ENCODE results near the gene AKAP10.

Gene AKAP10

GRCh38 chr17:19979917-19980770 is 2.5 kb upstream of the AKAP10 start:
- TF ChIP-seq CTCF (IDR thresholded peaks at IDR 0.05; ENCODE audit: low read length) (no peak), EZH2 (optimal IDR thresholded peaks at IDR 0.05; ENCODE audit: low read depth, low read length) (no peak), EZH2phosphoT487 (IDR thresholded peaks at IDR 0.05; ENCODE audit: low read length) (no peak)
- H3K4me1 ChIP-seq (ENCODE audit: low read length), result 0 out of 2 replicates have a peak, but pooled peaks cover 9% of the 10 kb centered on the region
- peaks cover 27% of the 10 kb centered on the region for H3K79me2 ChIP-seq (ENCODE audit: low read length)
- H4K20me1 ChIP-seq (ENCODE audit: insufficient read depth, low read length), result no peaks in the 10 kb centered on the region
- no peak overlapping the region for H3K4me2 ChIP-seq (ENCODE audit: low read depth, low read length)
- H3K4me3 ChIP-seq (ENCODE audit: low read length), result no peak overlapping the region
- no peak overlapping the region for H3K9ac ChIP-seq (ENCODE audit: low read length)
- DNase-seq, result no peak
- H3K27me3 ChIP-seq (replicated peaks; ENCODE audit: insufficient read depth, low read length), result no peaks in the 10 kb centered on the region
- no peaks in the 10 kb centered on the region for H3K9me2 ChIP-seq (replicated peaks; ENCODE audit: insufficient read depth, low read length)
- H3K27ac ChIP-seq (ENCODE audit: low read length), result no peak overlapping the region
- peaks cover 6% of the 10 kb centered on the region for H3F3A ChIP-seq (ENCODE audit: insufficient read depth, low read length)
- H3K36me3 ChIP-seq (replicated peaks; ENCODE audit: insufficient read depth, low read length), result no peaks in the 10 kb centered on the region
- no peaks in the 10 kb centered on the region for H3K9me3 ChIP-seq (replicated peaks; ENCODE audit: insufficient read depth, low read length)
- H2AFZ ChIP-seq (ENCODE audit: low read length), result no peak overlapping the region

GRCh38 chr17:19978805-19979211 is 1.2 kb upstream of the AKAP10 start:
- H3K27me3 ChIP-seq (replicated peaks; ENCODE audit: insufficient read depth, low read length), result no peaks in the 10 kb centered on the region
- no peak for DNase-seq
- H2AFZ ChIP-seq (ENCODE audit: low read length), result peak overlapping the region; percentile 98
- H3K4me1 ChIP-seq (ENCODE audit: low read length), result 0 out of 2 replicates have a peak, but pooled peaks cover 9% of the 10 kb centered on the region
- peak overlapping the region; percentile 91 for H3K4me2 ChIP-seq (ENCODE audit: low read depth, low read length)
- TF ChIP-seq EZH2 (optimal IDR thresholded peaks at IDR 0.05; ENCODE audit: low read depth, low read length), result no peak
- no peak for TF ChIP-seq CTCF (IDR thresholded peaks at IDR 0.05; ENCODE audit: low read length)
- TF ChIP-seq EZH2phosphoT487 (IDR thresholded peaks at IDR 0.05; ENCODE audit: low read length), result no peak
- peaks cover 40% of the 10 kb centered on the region for H3K79me2 ChIP-seq (ENCODE audit: low read length)
- H3K9me3 ChIP-seq (replicated peaks; ENCODE audit: insufficient read depth, low read length), result no peaks in the 10 kb centered on the region
- no peak overlapping the region for H3K27ac ChIP-seq (ENCODE audit: low read length)
- H3F3A ChIP-seq (ENCODE audit: insufficient read depth, low read length), result peaks cover 6% of the 10 kb centered on the region
- H3K4me3 ChIP-seq (ENCODE audit: low read length), result peak overlapping the region; percentile 91
- H3K9ac ChIP-seq (ENCODE audit: low read length), result no peak overlapping the region
- H3K9me2 ChIP-seq (replicated peaks; ENCODE audit: insufficient read depth, low read length), result no peaks in the 10 kb centered on the region
- no peaks in the 10 kb centered on the region for H3K36me3 ChIP-seq (replicated peaks; ENCODE audit: insufficient read depth, low read length)
- no peaks in the 10 kb centered on the region for H4K20me1 ChIP-seq (ENCODE audit: insufficient read depth, low read length)

- Histone ChIP-seq H3K79me2 (ENCODE audit: low read length) (peaks cover 46% of the 10 kb centered on the region), H3K4me2 (ENCODE audit: low read depth, low read length) (peak overlapping the region; percentile 91), H3K9ac (ENCODE audit: low read length) (peak overlapping the region; percentile 93), H3F3A (ENCODE audit: insufficient read depth, low read length) (peaks cover 6% of the 10 kb centered on the region), H3K9me3 (replicated peaks; ENCODE audit: insufficient read depth, low read length) (no peaks in the 10 kb centered on the region), H4K20me1 (ENCODE audit: insufficient read depth, low read length) (no peaks in the 10 kb centered on the region), H3K27me3 (replicated peaks; ENCODE audit: insufficient read depth, low read length) (no peaks in the 10 kb centered on the region), H3K4me1 (ENCODE audit: low read length) (0 out of 2 replicates have a peak, but pooled peaks cover 9% of the 10 kb centered on the region), H2AFZ (ENCODE audit: low read length) (peak overlapping the region; percentile 98), H3K9me2 (replicated peaks; ENCODE audit: insufficient read depth, low read length) (no peaks in the 10 kb centered on the region), H3K4me3 (ENCODE audit: low read length) (peak overlapping the region; percentile 91), H3K27ac (ENCODE audit: low read length) (peak overlapping the region; percentile 84), H3K36me3 (replicated peaks; ENCODE audit: insufficient read depth, low read length) (no peaks in the 10 kb centered on the region)
- TF ChIP-seq CTCF (IDR thresholded peaks at IDR 0.05; ENCODE audit: low read length) (peak; percentile 9; the same call in 1 of the 2 replicates), EZH2 (optimal IDR thresholded peaks at IDR 0.05; ENCODE audit: low read depth, low read length) (no peak)
- peak; percentile 34 for DNase-seq
Measured at GRCh38 chr17:19978209-19978802, 678 bp upstream of the AKAP10 start.

Data from MM.1S (cell line).